ENCODE measurements around the gene MT1A.

DNA sequence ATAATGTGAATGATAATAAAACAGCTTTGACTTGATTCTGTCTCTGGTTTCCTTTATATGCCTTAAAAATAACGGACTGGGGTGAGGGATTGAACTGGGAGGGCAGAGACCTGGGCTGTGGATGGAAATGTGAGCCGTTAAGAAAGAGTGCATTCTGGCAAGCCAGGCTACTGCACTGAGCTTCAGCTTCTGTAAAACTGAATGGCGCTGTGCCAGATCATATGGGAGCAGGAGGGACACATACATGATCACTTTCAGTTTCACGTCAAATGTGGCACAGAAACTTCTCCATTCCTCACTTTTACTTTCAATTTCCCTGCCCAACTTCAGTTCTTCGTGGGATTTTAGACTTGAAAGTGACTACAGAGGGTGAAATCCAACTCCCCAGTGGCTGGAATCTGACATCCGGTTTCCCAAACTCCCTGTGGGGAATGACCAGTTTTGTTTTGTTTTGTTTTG is 29.0 kb upstream of the MT1A start:
- TF ChIP-seq SIN3A (conservative IDR thresholded peaks at IDR 0.05 in 1 of 2, IDR thresholded peaks at IDR 0.05 in 1 of 2; ENCODE audit: low read depth in 1 of 2, low read length in 2 of 2) (no peak), CREB1 (IDR thresholded peaks at IDR 0.05) (no peak), TEAD4 (IDR thresholded peaks at IDR 0.05; ENCODE audit: low read depth, low read length) (no peak), POLR2A (IDR thresholded peaks at IDR 0.05; ENCODE audit: control extremely low read depth in 1 of 2, low read depth in 2 of 2, low read length in 2 of 2) (no peak), EZH2 (IDR thresholded peaks at IDR 0.05; ENCODE audit: low read depth, low read length, severe bottlenecking) (peak; percentile 37), RAD21 (IDR thresholded peaks at IDR 0.05 in 1 of 2, conservative IDR thresholded peaks at IDR 0.05 in 1 of 2; ENCODE audit: low read depth in 2 of 2, low read length in 2 of 2) (no peak)
- TF ChIP-seq, protein P1, sequence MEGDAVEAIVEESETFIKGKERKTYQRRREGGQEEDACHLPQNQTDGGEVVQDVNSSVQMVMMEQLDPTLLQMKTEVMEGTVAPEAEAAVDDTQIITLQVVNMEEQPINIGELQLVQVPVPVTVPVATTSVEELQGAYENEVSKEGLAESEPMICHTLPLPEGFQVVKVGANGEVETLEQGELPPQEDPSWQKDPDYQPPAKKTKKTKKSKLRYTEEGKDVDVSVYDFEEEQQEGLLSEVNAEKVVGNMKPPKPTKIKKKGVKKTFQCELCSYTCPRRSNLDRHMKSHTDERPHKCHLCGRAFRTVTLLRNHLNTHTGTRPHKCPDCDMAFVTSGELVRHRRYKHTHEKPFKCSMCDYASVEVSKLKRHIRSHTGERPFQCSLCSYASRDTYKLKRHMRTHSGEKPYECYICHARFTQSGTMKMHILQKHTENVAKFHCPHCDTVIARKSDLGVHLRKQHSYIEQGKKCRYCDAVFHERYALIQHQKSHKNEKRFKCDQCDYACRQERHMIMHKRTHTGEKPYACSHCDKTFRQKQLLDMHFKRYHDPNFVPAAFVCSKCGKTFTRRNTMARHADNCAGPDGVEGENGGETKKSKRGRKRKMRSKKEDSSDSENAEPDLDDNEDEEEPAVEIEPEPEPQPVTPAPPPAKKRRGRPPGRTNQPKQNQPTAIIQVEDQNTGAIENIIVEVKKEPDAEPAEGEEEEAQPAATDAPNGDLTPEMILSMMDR (IDR thresholded peaks at IDR 0.05; ENCODE audit: control extremely low read depth in 1 of 3, insufficient read depth in 1 of 3, low read depth in 1 of 3, low read length in 3 of 3) = no peak

All from H1 (cell line).